Heart left ventricle (tissue), 13 donors: ENCODE measurements around the gene SORCS2.

Experiments used
- CTCF ChIP-seq, 12 donors: fragments of 200-600 bp; sonication (generic) in 4 of 12; IDR thresholded peaks; one replicate each; pipeline versions ENCODE4 v1.5.0 to v1.8.0; 2018 to 2022; ENCODE audit warnings: antibody characterized with exemption in 12 of 12, mild to moderate bottlenecking in 5 of 12
- POLR2A ChIP-seq, 2 donors: fragments of 450-650 bp; IDR thresholded peaks; one replicate each; pipeline ENCODE4 v1.6.1; 2017; ENCODE audit warnings: antibody characterized with exemption in 2 of 2, mild to moderate bottlenecking in 2 of 2, moderate library complexity in 2 of 2
- donor health status: ischemic (EF 13 %, LVEDD 7.1; RV severe dilation, severe dysfunction).
- donor health status: DM: no; HTN: yes; CAD: no.
- donor health status: DM: no; HTN: no; CAD: no.
- donor health status: ischemic (EF 25% LVEDD 6.9; RV normal size, moderate dysfunction).
- donor health status: ischemic (EF 25% LVEDD 5.7; RV mildly dilated, moderate dysfunction).
- donor health status: ischemic (EF 35%, LVEDD 5.7; RV mildly dilated, moderate dysfunction).
- donor health status: nonischemic (EF 11% LVEDD 7.7; RV severe dilation, severe dysfunction).
- donor health status: DM: yes; HTN: yes; CAD: no.
- donor health status: PGD.
- donor health status: ischemic (EF 29% LVEDD 5.4; RV normal size, mild dysfunction).
- donor health status: nonischemic (EF 23%, LVEDD 6.1; RV moderate dilation, normal function).

- TF ChIP-seq CTCF (IDR thresholded peaks at IDR 0.05), result no peak
- no peak for TF ChIP-seq POLR2A (IDR thresholded peaks at IDR 0.05)
Observed at GRCh38 chr4:7514789-7515188, 322.5 kb downstream of the SORCS2 start.
